Measurements from ENCODE around the gene PLXNA4. TPM values are rescaled to one million over a fixed set of nuclear protein-coding genes. Genes with fewer than 3 reads are reported as not detected.

PLXNA4 gene
- total RNA-seq, 1 donor from 2014 or later, result 3.5 TPM

DNA sequence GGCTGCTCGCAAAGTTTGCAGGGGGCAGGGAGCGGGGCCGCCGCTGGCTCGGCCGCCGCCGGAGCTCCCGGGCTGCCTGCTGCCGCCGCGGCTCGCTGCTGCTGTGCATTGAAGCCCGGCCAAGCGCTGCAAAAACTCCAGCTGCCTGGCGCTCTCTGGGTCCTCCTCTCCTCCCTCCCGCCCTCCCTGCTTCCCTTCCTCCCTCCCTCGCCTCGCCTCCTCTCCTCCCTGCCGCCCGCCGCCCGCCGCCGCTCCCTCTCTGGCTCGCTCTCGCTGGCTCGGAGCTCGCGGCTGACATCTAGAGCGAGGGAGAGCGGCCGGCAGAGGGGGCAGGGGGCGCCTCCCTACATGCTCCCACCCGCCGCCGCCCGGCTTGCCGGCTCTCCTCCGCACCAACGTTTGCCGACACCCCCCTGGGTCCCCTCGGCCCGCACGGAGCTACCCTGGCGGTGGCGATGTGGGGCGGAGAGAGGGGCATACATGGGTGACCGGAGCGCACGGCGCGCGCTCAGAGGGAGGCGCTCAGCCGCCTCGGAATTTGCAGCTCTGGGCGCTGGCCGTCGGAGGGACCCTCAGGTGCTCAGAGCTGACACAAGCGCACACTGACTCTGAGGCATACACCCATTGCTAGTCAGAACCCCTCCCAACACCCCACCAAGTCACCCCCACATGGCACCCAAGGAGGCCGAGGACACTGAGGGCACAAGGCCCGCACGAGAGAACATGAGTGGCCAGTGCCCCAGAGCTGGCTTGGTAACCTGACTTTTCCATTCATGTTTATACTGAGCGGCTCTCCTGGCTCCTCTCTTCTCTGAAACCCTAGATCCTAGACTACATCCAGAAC is 1.2 kb upstream of the PLXNA4 start:
- Mint-ChIP-seq H3K27me3 (ENCODE audit: unreplicated experiment) (peaks cover 33% of the 10 kb centered on the region), H3K9me3 (ENCODE audit: unreplicated experiment) (no peaks in the 10 kb centered on the region), H3K27ac (ENCODE audit: unreplicated experiment) (no peak overlapping the region), H3K36me3 (ENCODE audit: low read depth, unreplicated experiment) (no peaks in the 10 kb centered on the region), H3K4me3 (ENCODE audit: unreplicated experiment) (peak overlapping the region; percentile 47), H3K4me1 (ENCODE audit: unreplicated experiment) (peaks cover 27% of the 10 kb centered on the region)
- DNase-seq (ENCODE audit: low spot score), result peak; percentile 61
- TF ChIP-seq, protein P1, sequence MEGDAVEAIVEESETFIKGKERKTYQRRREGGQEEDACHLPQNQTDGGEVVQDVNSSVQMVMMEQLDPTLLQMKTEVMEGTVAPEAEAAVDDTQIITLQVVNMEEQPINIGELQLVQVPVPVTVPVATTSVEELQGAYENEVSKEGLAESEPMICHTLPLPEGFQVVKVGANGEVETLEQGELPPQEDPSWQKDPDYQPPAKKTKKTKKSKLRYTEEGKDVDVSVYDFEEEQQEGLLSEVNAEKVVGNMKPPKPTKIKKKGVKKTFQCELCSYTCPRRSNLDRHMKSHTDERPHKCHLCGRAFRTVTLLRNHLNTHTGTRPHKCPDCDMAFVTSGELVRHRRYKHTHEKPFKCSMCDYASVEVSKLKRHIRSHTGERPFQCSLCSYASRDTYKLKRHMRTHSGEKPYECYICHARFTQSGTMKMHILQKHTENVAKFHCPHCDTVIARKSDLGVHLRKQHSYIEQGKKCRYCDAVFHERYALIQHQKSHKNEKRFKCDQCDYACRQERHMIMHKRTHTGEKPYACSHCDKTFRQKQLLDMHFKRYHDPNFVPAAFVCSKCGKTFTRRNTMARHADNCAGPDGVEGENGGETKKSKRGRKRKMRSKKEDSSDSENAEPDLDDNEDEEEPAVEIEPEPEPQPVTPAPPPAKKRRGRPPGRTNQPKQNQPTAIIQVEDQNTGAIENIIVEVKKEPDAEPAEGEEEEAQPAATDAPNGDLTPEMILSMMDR (IDR thresholded peaks at IDR 0.05; ENCODE audit: unreplicated experiment), result peak; percentile 25

DNA sequence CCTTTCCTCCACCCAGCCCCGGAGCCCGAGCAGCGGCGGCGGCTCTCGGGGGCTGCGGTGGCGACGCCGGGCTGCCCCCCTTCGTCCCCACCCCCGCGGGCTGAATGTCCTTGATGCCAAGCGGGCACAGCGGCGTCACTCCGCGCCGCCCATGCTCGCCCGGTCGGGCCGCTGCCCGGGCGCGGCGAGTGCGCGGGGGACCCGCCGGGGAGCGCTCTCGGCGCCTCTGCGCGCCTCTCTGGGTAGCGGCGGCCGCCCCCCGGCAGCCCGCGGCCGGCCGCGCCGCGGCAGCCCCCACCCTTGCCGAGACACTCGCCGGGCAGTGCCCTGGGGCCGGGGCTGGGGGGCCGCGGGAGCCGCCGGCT is 433 bp upstream of the PLXNA4 start:
- Mint-ChIP-seq H3K4me1 (ENCODE audit: unreplicated experiment) (peaks cover 30% of the 10 kb centered on the region), H3K36me3 (ENCODE audit: low read depth, unreplicated experiment) (no peaks in the 10 kb centered on the region), H3K27me3 (ENCODE audit: unreplicated experiment) (peaks cover 31% of the 10 kb centered on the region), H3K9me3 (ENCODE audit: unreplicated experiment) (no peaks in the 10 kb centered on the region), H3K27ac (ENCODE audit: unreplicated experiment) (no peak overlapping the region), H3K4me3 (ENCODE audit: unreplicated experiment) (no peak overlapping the region)
- no peak for DNase-seq (ENCODE audit: low spot score)
- TF ChIP-seq, protein P1 (IDR thresholded peaks at IDR 0.05; ENCODE audit: unreplicated experiment), result no peak

DNA sequence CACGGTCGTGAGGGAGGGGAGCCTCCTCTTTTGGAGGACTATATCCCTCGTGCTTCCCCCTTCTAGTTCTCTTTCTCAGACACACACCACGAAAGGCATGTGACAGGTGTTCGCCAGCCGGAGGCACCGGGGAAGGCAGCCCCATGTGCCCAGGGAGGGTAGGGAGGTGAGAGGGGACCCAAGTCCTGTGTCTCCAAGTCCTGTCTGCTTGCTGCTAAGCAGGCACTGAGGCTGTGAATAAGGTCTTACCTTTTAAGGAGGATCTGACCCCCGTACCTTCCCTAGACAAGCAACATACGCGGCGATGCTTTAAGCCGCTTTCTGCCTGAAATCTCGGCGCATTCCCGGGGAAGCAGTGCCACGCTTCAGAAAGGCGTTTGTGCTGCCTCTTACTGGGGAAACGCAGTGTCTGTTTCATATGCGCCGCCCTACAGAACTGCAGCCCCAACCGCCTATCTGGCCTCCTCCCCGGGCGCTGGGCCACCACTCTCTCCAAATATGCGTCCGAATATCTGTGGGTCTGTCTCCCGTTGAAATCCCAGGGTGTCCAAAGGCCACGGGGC is 770 bp downstream of the PLXNA4 start:
- TF ChIP-seq, protein P1 (IDR thresholded peaks at IDR 0.05; ENCODE audit: unreplicated experiment), result no peak
- no peaks in the 10 kb centered on the region for H3K9me3 Mint-ChIP-seq (ENCODE audit: unreplicated experiment)
- DNase-seq (ENCODE audit: low spot score), result peak; percentile 36
- peaks cover 30% of the 10 kb centered on the region for H3K27me3 Mint-ChIP-seq (ENCODE audit: unreplicated experiment)
- peaks cover 34% of the 10 kb centered on the region for H3K4me1 Mint-ChIP-seq (ENCODE audit: unreplicated experiment)
- no peaks in the 10 kb centered on the region for H3K36me3 Mint-ChIP-seq (ENCODE audit: low read depth, unreplicated experiment)
- H3K4me3 Mint-ChIP-seq (ENCODE audit: unreplicated experiment), result peak overlapping the region; percentile 80
- no peak overlapping the region for H3K27ac Mint-ChIP-seq (ENCODE audit: unreplicated experiment)

DNA sequence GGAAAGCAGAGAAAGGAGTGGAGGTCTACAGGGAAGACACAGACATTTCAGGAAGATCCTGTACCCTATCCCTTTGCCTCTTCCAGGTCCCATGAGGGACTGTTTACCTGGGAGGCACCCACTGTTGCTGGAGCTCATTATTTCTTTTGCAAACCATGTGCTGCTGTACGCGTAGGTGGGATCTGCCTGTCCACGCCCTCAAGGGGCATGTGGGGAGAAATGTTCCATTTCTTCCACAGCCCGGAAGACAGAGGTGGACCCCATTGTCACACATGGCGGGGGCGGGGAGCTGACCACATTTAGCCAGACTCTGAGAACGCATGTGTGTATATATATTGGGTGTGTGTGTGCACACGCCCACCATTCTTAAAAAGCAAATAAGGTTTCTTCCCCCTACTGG is 2.0 kb downstream of the PLXNA4 start:
- TF ChIP-seq, protein P1 (IDR thresholded peaks at IDR 0.05; ENCODE audit: unreplicated experiment), result no peak
- peaks cover 28% of the 10 kb centered on the region for H3K27me3 Mint-ChIP-seq (ENCODE audit: unreplicated experiment)
- no peak overlapping the region for H3K27ac Mint-ChIP-seq (ENCODE audit: unreplicated experiment)
- no peak overlapping the region for H3K4me3 Mint-ChIP-seq (ENCODE audit: unreplicated experiment)
- peaks cover 39% of the 10 kb centered on the region for H3K4me1 Mint-ChIP-seq (ENCODE audit: unreplicated experiment)
- H3K9me3 Mint-ChIP-seq (ENCODE audit: unreplicated experiment), result no peaks in the 10 kb centered on the region
- H3K36me3 Mint-ChIP-seq (ENCODE audit: low read depth, unreplicated experiment), result no peaks in the 10 kb centered on the region
- DNase-seq (ENCODE audit: low spot score), result no peak

All from endothelial cell (in vitro differentiated cells).